Lower leg skin (tissue), 3 donors: ENCODE data around the gene VEZT.

Source experiments
- CTCF ChIP-seq, 3 donors: fragments of 450-650 bp; IDR thresholded peaks; one replicate each; pipeline ENCODE4 v1.5.1; 2016; ENCODE audit warnings: antibody characterized with exemption in 3 of 3, mild to moderate bottlenecking in 3 of 3, moderate library complexity in 2 of 3
- POLR2A ChIP-seq, 2 donors: fragments of 450-650 bp; IDR thresholded peaks; one replicate each; pipeline ENCODE4 v1.6.1; 2016 to 2017; ENCODE audit warnings: antibody characterized with exemption in 2 of 2, mild to moderate bottlenecking in 1 of 2, moderate library complexity in 1 of 2

GRCh38 chr12:95339086-95339788 is 121.6 kb downstream of the VEZT start:
- TF ChIP-seq CTCF (IDR thresholded peaks at IDR 0.05) (no peak), POLR2A (IDR thresholded peaks at IDR 0.05) (no peak)
